ENCODE results near the gene CTNNBIP1.

- TF ChIP-seq CTCF (IDR thresholded peaks at IDR 0.05; ENCODE audit: poor library complexity, severe bottlenecking) (no peak), EZH2 (IDR thresholded peaks at IDR 0.05; ENCODE audit: borderline replicate concordance, insufficient read depth, low read length, poor library complexity, severe bottlenecking) (no peak), TAF1 (IDR thresholded peaks at IDR 0.05; ENCODE audit: low read depth) (no peak), POLR2AphosphoS5 (IDR thresholded peaks at IDR 0.05) (no peak), EP300 (conservative IDR thresholded peaks at IDR 0.05; ENCODE audit: poor library complexity, severe bottlenecking) (no peak), RAD21 (conservative IDR thresholded peaks at IDR 0.05) (no peak), REST (IDR thresholded peaks at IDR 0.05; ENCODE audit: borderline replicate concordance) (no peak), MXI1 (conservative IDR thresholded peaks at IDR 0.05; ENCODE audit: poor library complexity, severe bottlenecking) (no peak)
Measured at GRCh38 chr1:9852410-9853248, 57.4 kb downstream of the CTNNBIP1 start.
